ACC112 (cell line): ENCODE data around the gene SORCS3.

Experiments
- H2AFZ ChIP-seq: fragments of 200-600 bp; sonication (generic); one replicate; pipeline ENCODE4 v1.6.0; 2017; ENCODE audit warnings: antibody characterized with exemption, low read length; ENCODE audit not compliant: unreplicated experiment
- H3K27ac ChIP-seq: fragments of 200-600 bp; sonication (generic); 2 replicates; pipeline ENCODE4 v1.5.1; 2014; ENCODE audit warnings: low read depth, mild to moderate bottlenecking, antibody characterized with exemption, low read length, moderate library complexity
- H3K27me3 ChIP-seq: fragments of 200-600 bp; sonication (generic); 2 replicates; pipeline ENCODE4 v1.6.1; 2014; ENCODE audit warnings: mild to moderate bottlenecking, antibody characterized with exemption, low read length, moderate library complexity, mixed read lengths; ENCODE audit not compliant: insufficient read depth
- H3K36me3 ChIP-seq: fragments of 200-600 bp; sonication (generic); 2 replicates; pipeline ENCODE4 v1.6.1; 2016; ENCODE audit warnings: mild to moderate bottlenecking, antibody characterized with exemption, low read length, moderate library complexity, mixed read lengths; ENCODE audit not compliant: insufficient read depth
- H3K4me1 ChIP-seq: fragments of 200-600 bp; sonication (generic); one replicate; pipeline ENCODE4 v1.6.1; 2016; ENCODE audit warnings: low read length, mixed read lengths; ENCODE audit not compliant: insufficient read depth, unreplicated experiment, control insufficient read depth
- H3K4me3 ChIP-seq: fragments of 200-600 bp; sonication (generic); 2 replicates; pipeline ENCODE4 v1.5.1; 2014; ENCODE audit warnings: mild to moderate bottlenecking, low read depth, low read length
- H3K79me2 ChIP-seq: fragments of 200-600 bp; sonication (generic); one replicate; pipeline ENCODE4 v1.6.0; 2016; ENCODE audit warnings: low read length; ENCODE audit not compliant: control insufficient read depth, unreplicated experiment, insufficient read depth

The SORCS3 gene

DNA sequence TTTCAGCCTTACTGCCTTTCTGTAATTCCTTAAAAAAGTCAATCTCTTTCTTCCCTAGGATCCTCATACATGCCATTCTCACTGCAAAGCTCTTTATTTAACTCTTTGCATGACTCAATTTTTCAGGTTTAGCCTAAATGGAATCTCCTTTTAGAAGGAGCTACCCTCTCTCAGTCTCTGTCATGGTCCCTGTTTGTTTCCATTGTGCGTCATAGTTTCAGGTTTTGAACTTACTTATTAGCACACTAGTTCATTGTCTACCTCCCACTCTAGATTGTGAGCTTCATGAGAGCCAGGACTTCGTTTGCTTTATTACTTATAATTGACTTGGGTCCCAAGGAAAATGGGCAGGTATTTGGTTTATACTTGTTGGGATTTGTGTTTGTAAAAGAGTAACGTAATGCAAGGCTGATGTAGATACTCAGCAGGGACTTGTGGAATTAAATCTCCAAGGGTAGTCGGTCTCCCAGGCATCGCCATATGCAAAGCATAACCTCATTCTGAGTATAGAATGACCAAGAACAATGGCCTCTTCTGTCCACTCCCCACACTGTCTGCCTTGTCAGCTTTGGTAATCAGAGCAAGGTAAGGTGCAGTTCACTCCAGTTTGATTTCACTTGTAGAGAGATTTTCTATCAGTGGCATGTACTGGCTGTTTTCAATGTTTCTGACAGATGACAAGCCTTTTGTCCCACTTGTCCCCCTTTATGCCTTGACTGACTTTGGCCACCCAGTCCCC, 252.0 kb downstream of the SORCS3 start:
- Histone ChIP-seq H3K4me3 (no peak overlapping the region), H3K4me1 (no peaks in the 10 kb centered on the region), H3K27ac (no peak overlapping the region), H3K36me3 (no peaks in the 10 kb centered on the region), H2AFZ (no peak overlapping the region), H3K27me3 (no peaks in the 10 kb centered on the region), H3K79me2 (no peaks in the 10 kb centered on the region)

DNA sequence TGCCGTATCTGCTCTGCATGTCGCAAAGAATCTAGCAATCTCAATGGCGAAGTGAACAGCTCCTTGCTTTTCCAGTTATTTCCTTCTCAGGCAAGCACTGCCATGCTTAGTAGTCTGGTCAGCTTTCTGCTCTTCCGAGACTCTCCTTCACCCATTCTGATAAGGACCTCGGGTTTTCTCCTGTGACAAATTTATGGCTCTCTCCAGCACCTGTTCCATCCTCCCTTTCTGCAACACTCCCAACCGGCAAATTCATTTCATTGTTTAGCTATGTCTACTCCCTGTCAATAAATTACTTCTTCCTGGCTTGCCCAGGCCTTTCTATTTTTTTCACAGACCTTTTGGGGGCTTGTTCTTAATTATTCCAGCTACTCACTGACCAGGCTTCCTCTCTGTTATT, 252.6 kb downstream of the SORCS3 start:
- H3K4me1 ChIP-seq = no peaks in the 10 kb centered on the region
- H3K27me3 ChIP-seq = no peaks in the 10 kb centered on the region
- no peaks in the 10 kb centered on the region for H3K79me2 ChIP-seq
- H2AFZ ChIP-seq = no peak overlapping the region
- H3K27ac ChIP-seq = no peak overlapping the region
- no peak overlapping the region for H3K4me3 ChIP-seq
- H3K36me3 ChIP-seq = no peaks in the 10 kb centered on the region

DNA sequence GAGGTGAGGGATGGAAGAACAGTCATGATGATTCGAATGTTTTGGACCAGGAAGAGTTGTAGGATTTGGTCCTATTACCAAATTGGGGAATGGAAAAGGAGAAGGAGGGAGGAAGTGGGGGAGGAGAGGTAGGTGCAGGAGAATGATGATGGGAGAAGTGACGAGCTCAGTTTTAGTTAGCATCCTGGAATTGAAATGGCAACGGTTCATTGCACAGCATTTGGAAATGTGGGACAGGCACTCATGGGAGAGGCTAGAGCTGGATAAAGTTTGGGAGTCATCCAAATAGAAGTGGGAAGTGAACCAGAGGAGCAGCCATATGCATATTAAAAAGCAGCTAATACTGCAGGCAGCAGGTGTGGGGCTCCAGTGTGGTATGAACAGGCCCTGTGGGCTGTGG, 253.6 kb downstream of the SORCS3 start:
- no peaks in the 10 kb centered on the region for H3K36me3 ChIP-seq
- H3K79me2 ChIP-seq = no peaks in the 10 kb centered on the region
- H3K27me3 ChIP-seq = no peaks in the 10 kb centered on the region
- no peaks in the 10 kb centered on the region for H3K4me1 ChIP-seq
- H3K4me3 ChIP-seq = no peak overlapping the region
- H2AFZ ChIP-seq = no peak overlapping the region
- H3K27ac ChIP-seq = no peak overlapping the region

DNA sequence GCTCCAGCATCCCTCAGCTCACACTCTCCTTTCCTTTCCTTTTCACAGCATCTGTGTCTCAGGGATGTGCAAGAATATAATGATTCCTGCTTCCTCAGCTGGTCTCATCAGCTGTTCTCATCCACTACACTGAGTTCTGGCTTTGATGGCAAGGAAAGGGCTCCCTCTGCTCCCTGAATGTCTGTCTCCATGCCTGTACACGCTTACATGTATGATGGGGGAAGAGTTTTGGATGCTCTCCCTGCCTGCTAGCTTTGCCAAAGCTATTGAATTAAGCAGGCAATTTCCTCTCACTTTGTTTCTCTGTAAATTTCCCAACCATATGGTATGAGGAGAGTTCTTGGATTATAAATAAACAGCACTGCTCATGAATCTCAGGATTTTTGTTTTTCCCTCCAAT, 254.5 kb downstream of the SORCS3 start:
- H3K4me3 ChIP-seq = no peak overlapping the region
- no peaks in the 10 kb centered on the region for H3K36me3 ChIP-seq
- no peak overlapping the region for H2AFZ ChIP-seq
- H3K27me3 ChIP-seq = no peaks in the 10 kb centered on the region
- H3K4me1 ChIP-seq = no peaks in the 10 kb centered on the region
- H3K27ac ChIP-seq = no peak overlapping the region
- H3K79me2 ChIP-seq = no peaks in the 10 kb centered on the region

DNA sequence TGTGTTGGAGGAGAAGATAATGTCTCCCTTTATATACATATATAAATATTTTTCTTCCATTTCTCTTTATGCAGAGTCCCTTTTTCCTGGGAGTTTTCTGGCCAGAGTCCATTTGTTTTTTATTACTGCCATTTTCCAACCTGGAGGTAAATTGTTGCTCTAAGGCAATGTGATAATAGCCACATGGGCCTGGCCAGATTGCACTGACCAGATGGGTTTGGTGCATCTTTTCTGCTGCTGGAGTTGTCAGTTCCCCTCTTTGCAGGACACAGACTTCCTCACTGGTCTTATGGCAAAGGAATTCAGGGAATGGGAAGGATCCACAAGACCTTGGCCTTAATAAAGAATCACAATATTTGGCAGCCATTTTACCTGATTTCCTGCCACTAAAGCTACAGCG, 254.9 kb downstream of the SORCS3 start:
- Histone ChIP-seq H3K79me2 (no peaks in the 10 kb centered on the region), H3K27me3 (no peaks in the 10 kb centered on the region)

DNA sequence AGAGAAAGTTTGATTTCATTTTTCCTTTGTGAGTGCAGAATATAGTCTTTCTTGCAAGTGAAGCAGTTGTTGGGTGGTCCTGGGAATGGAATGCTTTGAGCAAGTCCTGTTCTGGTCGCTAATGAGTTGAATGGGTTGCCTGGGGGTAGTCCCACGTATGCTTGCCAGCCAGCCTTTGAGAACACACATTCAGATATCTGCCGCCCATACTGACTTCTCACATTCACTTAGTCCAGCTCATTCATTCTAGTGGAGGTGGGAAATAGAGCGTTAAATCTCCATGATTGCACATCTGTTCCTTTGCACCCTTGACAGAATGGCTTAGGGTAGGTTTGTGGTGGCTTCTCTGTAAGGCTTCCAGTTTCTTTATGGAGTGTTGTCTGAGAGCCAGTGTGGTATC, 256.6 kb downstream of the SORCS3 start:
- Histone ChIP-seq H3K79me2 (no peaks in the 10 kb centered on the region), H3K27me3 (no peaks in the 10 kb centered on the region), H3K4me3 (no peak overlapping the region), H3K4me1 (no peaks in the 10 kb centered on the region), H2AFZ (no peak overlapping the region), H3K27ac (no peak overlapping the region), H3K36me3 (no peaks in the 10 kb centered on the region)

More for the DNA sequence above, 254.9 kb downstream of the SORCS3 start:
- Histone ChIP-seq H3K4me3 (no peak overlapping the region), H3K4me1 (no peaks in the 10 kb centered on the region), H3K36me3 (no peaks in the 10 kb centered on the region), H3K27ac (no peak overlapping the region), H2AFZ (no peak overlapping the region)

DNA sequence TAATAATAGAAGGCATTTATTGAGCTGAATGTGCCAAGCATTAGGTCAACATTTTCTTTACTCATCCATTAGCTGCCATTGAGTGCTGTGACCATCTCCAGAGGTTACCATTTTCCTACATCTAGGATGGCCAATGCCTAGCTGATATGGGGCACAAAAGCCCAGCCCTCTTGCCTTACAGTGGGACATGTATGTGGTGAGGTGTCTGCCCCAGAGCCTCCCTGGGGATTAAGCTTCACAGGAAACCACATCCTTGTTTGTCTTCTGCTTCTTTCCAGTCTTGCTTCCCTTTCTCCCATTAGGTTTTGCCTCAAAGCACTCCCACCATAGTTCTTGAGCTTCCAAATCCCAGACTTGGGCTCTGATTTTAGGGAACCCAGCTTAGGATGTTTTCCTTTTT, 258.7 kb downstream of the SORCS3 start:
- H3K79me2 ChIP-seq = no peaks in the 10 kb centered on the region
- no peaks in the 10 kb centered on the region for H3K36me3 ChIP-seq
- H3K27ac ChIP-seq = no peak overlapping the region
- H3K4me1 ChIP-seq = no peaks in the 10 kb centered on the region
- H3K27me3 ChIP-seq = no peaks in the 10 kb centered on the region
- H2AFZ ChIP-seq = no peak overlapping the region
- no peak overlapping the region for H3K4me3 ChIP-seq

DNA sequence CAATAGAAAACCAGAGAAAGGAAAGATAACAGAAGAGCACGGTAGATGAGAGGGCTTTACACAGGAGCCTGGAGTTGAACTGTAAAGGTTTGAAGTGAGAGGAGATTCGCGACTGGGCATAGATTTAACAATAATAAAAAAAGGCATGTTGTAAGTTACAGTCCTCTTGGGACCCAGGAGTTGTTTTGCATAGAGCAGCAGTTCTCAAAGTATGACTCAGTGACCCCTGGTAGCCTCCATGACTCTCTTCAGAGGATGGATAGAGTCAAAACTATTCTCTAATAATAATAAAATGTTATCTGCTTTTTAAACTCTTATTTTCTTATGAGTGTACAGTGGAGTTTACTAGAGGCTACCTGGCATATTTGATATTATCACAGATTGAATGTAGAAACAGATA, 262.3 kb downstream of the SORCS3 start:
- Histone ChIP-seq H3K36me3 (no peaks in the 10 kb centered on the region), H2AFZ (no peak overlapping the region), H3K79me2 (no peaks in the 10 kb centered on the region), H3K27me3 (no peaks in the 10 kb centered on the region), H3K4me1 (no peaks in the 10 kb centered on the region), H3K4me3 (no peak overlapping the region), H3K27ac (no peak overlapping the region)

DNA sequence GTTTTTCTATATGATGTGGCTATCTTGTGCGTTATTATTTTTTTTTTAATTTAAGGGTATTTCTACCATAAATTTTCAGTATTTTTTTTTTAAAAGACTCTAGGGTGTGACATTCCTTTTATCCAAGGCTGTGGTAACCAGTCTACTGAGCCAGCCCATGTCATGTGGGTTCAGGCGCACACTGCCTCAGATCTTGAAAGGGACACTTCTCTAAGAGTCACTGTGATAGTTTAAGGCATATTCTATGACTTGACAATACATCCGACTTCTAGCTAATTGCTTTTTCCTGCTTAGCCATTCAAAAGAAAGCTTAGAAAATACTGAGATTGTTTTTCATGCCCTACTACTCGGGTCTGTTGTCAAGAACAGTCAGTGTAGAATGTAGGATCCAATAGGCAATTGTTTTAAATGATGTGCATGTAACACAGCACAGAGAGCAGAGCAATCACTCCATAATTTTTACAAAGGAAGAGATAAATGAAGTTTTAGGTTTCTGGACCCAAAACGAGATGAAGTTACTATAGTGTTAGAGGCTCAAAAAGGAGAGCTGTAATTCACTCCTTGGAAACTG, 263.7 kb downstream of the SORCS3 start:
- Histone ChIP-seq H3K4me1 (no peaks in the 10 kb centered on the region), H3K27ac (no peak overlapping the region), H3K27me3 (no peaks in the 10 kb centered on the region), H3K36me3 (no peaks in the 10 kb centered on the region), H2AFZ (no peak overlapping the region), H3K79me2 (no peaks in the 10 kb centered on the region), H3K4me3 (no peak overlapping the region)

DNA sequence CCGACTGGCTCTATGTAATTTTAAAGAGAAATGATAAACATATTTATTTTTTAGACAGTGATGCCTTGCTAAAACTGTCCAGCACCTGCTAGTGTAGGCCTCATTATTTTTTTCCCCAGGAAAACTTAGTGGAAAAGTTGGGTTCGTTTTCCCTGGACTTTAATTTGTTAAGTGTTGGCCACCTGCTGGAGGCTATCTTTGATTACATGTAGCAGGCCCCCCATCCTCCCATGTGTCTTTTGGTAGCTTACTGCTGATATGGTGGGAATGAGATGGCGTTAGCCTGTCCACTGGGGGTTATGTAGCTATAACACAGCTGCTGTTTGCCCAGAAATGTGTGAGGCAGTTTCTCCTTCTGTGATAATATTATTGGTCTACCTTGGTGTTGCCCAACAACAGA, 265.0 kb downstream of the SORCS3 start:
- no peak overlapping the region for H3K4me3 ChIP-seq
- H3K27ac ChIP-seq = no peak overlapping the region
- H3K36me3 ChIP-seq = no peaks in the 10 kb centered on the region
- no peaks in the 10 kb centered on the region for H3K27me3 ChIP-seq
- H2AFZ ChIP-seq = no peak overlapping the region
- no peaks in the 10 kb centered on the region for H3K4me1 ChIP-seq
- no peaks in the 10 kb centered on the region for H3K79me2 ChIP-seq

DNA sequence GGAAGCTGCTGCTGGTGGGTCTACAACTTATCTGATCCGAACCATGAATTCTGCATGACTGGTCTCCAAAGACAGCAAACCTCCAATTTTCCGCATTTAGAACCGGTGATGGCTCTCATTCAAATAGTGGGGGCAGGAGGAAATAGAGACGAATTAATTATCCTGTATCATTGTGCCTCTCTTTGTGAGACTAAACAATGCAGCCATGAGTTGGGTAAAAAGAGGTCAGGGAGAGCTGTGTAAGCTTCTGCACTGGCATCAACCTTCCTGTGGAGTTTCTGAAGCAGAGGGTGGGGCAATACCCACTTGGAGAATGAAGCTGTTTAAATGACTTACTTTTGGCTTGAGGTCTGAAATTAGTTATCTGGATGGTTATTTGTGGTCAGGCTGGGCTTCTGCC, 266.4 kb downstream of the SORCS3 start:
- Histone ChIP-seq H2AFZ (no peak overlapping the region), H3K27ac (no peak overlapping the region), H3K4me3 (no peak overlapping the region), H3K36me3 (no peaks in the 10 kb centered on the region), H3K79me2 (no peaks in the 10 kb centered on the region), H3K4me1 (no peaks in the 10 kb centered on the region), H3K27me3 (no peaks in the 10 kb centered on the region)
